NCI-H2227 treated with DMSO at 0.1 percent for 48 hours (cell line): ENCODE measurements around the gene SCML1.

Experiments used
- DNase-seq: peaks from one replicate; lab custom pipeline; 2025; lab: John Stamatoyannopoulos, UW

Gene SCML1

GRCh38 chrX:17792826-17793225, 55.5 kb downstream of the SCML1 start:
- DNase-seq, result no peak

GRCh38 chrX:17798921-17799320, 61.6 kb downstream of the SCML1 start:
- no peak for DNase-seq

- DNase-seq, result no peak
Observed at GRCh38 chrX:17801431-17801830, 64.1 kb downstream of the SCML1 start.

DNA sequence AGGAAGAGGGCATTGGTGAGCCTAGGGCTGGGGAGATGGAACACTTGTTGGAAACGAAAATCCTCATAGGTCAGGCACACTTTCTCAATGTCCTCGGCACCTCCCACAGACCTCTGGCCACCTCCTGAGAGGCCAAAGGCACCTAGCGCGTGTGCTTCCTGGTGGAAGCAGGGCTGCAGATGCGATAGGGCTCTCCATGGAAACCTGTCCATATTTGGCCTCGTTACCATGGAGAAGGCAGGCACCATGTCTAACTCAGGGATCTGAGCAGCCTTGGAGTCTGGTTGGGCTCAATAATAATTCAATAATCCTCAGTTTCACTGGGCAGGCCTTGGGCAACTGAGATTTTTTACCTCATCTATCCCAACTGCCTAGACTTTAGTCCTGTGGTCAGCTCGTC, 65.5 kb downstream of the SCML1 start:
- DNase-seq, result no peak

GRCh38 chrX:17803449-17803848, 66.2 kb downstream of the SCML1 start:
- no peak for DNase-seq
